COR-L47 (cell line): ENCODE measurements around the gene CTSD.

Experiments
- DNase-seq: peaks from one replicate; lab custom pipeline; 2025; lab: John Stamatoyannopoulos, UW

The CTSD gene

DNA sequence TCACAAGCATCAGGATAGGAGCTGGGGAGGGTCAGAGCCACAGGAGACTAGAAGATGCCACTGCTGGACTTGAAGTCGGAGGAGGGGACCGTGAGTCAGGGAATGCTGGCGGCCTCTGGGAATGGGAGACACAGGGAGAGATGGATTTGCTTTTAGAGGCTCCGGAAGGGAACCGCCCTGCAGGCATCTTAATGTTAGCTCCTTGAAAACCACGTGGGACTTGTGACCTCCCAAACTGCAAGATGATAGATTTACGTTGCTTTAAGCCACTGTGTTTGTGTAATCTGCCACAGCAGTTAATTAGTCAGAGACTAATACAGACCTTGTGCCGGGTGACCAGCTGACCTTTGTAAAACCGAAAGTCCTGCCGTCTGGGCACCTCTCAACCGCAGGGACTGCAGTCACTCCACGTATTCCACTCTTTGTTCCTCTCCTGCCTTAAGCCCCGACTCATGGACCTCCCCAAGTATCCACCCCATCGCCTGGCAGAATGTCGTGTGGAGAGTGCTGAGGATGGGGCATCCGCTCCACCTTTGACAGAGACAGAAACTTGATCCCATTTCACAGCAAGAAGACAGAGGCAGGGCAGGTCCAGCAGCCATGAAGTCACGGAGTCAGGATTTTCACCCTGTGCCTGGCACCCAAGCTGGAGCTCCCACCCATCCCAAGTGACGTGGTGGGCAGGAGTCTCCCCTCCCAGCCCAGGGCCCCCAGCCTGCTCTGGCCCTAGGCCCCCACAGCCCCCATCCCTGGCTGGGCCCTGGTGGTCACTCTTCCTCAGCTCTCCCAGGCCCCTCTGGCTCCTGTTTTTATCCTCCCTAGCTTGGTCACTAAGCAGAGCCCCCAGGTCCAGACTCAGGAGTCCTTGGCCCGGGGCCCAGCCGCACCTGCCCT lies 19.4 kb upstream of the CTSD start:
- DNase-seq, result no peak

DNA sequence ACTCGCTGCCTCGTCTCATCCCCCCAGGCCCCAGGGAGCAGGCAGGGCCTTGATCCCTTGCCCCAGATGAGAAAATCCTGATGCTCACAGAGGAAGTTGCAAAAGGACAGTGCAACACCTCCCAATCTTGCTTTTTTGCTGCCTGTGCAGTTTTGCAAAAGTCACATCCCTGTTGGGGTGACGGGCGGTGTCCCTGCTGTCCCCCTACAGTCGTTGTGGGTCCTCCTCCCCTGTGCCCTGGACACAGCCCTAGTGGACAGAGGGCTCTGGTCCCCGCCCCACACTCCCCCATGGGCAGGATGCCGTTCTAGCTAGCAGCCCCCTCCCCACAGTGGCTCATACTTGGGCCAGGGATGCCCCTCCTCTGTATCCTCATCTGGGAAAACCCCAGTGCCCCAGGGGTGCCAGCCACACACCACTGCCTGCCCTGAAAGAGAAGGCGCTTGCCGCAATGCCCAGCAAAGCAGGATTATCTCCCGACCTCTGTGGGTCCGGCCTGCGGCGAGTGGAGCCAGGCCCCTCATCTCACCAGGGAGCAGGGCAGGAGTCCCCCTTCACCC lies 18.4 kb upstream of the CTSD start:
- no peak for DNase-seq

- no peak for DNase-seq
Observed at GRCh38 chr11:1781593-1781975, 17.9 kb upstream of the CTSD start.

DNA sequence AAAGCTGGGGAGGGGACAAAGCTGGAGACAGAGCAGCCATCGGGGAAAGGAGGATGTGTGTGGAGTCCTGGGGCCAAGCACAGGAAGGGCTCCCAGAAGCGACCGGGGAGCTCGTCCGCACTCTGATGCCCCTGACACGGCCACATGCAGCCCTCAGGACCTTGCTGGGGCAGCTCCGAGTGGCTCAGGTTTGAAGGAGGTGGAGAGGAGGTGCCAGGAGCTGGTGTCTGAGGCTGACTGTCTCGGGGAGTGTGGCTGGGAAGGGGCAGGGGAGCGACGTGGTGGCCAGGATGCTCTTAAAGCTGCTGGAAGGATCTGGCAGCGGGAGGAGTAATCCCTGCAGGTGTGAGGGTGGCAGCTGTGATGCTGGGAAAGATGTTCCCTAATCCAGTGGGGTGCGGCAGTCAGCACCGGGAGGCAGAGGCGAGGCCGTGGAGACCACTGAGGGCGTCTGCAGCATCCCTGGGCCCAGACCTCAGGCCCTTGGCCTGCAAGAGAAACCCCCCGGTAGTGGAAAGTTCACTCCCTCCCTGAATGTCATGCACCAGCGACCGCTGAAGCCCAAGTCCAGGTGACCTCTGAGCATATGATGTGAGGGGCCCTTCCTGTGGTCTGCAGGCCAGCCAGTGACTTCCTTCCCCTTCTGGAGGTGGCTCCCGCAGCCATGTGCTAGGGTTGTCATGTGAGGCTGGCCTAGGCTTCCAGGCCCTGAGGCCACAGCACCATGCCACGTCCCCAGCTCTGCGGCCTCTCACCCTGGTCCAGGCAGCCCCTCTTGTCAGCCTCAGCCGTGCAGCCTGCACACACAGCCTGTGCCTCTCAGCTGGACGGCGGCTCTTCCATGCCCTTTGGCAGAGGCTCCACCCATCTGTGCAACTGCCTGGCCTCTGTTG lies 17.2 kb upstream of the CTSD start:
- DNase-seq, result no peak

GRCh38 chr11:1779806-1780699 lies 16.3 kb upstream of the CTSD start:
- DNase-seq, result no peak

- no peak for DNase-seq
Observed at GRCh38 chr11:1779034-1779805, 15.5 kb upstream of the CTSD start.

- DNase-seq, result no peak
Observed at GRCh38 chr11:1778141-1778911, 14.6 kb upstream of the CTSD start.

- DNase-seq, result no peak
Observed at GRCh38 chr11:1777737-1778136, 14.0 kb upstream of the CTSD start.

GRCh38 chr11:1776944-1777715 lies 13.4 kb upstream of the CTSD start:
- no peak for DNase-seq

DNA sequence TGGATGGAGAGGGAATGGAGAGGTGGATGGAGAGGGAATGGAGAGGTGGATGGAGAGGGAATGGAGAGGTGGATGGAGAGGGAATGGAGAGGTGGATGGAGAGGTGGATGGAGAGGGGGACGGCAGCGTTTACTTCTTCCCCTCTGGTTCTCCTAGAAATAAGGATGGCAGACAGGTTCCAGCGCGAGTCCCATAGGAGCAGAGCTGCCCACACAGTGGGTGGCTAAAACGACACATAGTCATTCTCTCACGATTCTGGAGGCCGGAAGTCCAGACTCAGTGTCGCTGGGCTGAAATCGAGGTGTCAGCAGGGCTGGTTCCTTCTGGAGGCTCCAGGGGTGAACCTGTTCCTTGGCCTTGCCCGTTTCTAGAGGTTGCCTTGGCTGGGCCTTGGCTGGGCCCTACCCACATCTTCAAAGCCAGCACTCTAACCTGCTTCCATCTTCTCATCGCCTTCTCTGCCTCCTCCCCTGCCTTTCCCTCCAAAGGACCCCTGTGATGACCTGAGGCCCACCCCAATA lies 12.7 kb upstream of the CTSD start:
- no peak for DNase-seq

DNA sequence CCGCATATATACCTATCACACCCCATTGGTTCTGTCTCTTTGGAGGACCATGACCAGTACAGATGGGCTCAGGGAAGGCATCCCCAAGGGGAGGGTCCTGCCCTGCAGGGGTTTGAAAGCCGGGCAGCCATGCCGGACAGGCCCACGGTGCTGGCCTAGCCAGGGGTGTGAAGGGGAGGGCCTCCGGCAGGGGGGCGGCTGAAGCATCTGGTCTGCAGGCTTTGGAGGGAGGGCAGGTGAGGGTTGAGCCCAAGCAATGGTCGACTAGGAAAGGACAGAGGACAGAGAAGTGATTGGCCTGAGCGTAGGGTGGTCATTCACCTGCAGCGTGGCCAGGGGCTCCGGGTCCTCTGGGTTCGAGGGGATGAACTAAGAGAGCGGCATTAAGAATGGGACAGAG lies 11.2 kb upstream of the CTSD start:
- DNase-seq, result no peak

DNA sequence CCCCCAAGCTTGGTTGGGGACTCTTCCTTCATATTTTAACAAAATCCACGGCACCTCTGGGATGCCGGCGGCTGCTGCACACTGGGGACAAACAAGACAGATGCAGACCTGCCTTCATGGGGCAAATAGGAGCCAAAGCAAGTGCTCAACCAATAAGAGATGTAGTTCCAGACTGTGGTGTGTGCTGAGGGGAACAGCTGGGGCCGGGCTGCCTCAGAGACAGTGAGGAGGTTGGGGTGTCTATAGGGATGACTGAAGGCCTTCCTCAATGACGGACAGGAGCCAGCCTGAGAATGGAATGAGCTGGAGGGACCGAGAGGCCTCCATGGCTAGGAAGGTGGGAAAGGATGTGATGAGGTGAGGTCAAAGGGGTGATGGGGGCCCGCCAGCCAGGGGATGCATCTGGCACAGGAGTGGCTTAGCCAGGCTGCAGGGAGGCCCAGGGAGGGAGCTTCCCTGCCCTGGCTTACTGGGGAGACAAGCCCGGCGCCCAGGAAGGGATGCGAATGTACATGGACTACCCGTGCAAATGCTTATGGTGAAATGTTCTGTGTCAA lies 10.3 kb upstream of the CTSD start:
- DNase-seq, result no peak

DNA sequence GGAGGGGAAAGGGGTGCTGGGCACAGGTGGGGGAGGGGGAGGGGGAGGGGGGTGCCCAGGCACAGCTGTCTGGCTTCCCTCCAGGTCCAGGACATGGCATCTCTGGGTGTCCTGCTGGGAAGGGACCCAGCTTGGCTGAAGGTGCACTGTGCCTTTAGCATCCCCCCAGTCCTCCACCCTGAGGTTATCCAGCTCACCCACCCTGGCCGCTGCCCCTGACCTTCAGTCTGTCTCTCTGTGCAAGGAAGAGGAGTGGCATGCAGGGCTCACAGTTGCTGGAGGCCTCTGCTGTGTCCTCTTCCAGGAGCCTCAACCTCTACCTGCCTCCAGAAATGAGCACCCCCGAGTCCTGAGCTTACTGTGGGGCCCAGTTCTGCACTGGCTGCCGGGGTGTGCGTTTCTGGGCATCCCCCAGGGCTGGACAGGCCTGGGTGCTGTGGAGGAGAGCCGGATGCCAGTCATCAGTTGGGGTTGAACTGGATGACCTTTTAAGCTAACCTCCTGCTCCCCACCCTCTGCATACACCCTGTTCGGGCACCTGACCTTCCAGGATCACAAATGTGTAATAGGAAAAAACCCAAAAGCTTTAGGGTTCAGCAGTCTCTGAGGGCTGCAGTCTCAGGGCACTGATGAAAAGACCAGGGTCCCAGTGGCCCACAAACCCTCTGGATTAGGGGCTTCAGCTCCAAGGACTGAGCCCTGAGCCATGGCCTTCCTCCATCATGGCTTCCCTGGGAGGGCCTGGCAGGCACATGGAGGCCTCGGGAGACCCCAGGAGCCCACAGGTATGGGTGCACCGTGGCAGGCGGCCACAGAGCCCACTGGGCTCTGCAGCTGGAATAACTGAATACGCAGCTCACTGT lies 9.6 kb upstream of the CTSD start:
- DNase-seq, result no peak

- no peak for DNase-seq
Observed at GRCh38 chr11:1772270-1773130, 8.8 kb upstream of the CTSD start.

GRCh38 chr11:1771700-1772099 lies 8.0 kb upstream of the CTSD start:
- no peak for DNase-seq

GRCh38 chr11:1771273-1771672 lies 7.5 kb upstream of the CTSD start:
- DNase-seq, result no peak

DNA sequence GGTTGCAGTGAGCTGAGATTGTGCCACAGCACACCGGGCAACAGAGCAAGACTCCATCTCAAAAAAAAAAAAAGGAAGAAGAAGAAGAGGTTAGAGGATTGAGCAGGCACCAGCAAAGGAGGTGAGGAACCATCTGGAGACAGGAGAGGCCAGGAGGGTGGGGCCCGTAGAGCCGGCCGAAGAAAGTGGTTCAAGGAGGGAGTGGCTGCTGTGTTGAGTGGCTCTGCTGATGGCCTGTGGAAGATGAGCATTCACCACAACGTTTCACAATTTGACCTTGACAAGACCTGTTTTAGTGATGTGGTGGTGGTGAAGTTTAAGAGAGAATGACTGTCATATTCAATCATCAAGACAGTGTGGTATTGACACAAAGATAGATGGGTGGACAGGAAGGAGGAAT lies 6.8 kb upstream of the CTSD start:
- no peak for DNase-seq
